Right lung (tissue), 5 donors: ENCODE data around the gene PPP6R3. TPM values are rescaled to one million over a fixed set of nuclear protein-coding genes. Genes with fewer than 3 reads are reported as not detected.
"Not testable (repeated sequence)": the region's sequence is repeated elsewhere in the genome, so short reads cannot be mapped to it uniquely, and the experiment has no call there.

ENCODE experiments used
- DNase-seq, 2 donors: peaks; one replicate each; pipeline ENCODE4 v3.0.0-alpha.2; 2013
- polyA plus RNA-seq, 5 donors: library from polyadenylated mRNA; unstranded; fragments of 120-200 nt; gene quantifications; one replicate each; pipeline versions ENCODE4 v1.2.1 to v1.2.3, GENCODE V29; 2013; ENCODE audit warnings: inconsistent platforms in 1 of 5, low replicate concordance in 1 of 5; ENCODE audit not compliant: insufficient read length in 5 of 5, insufficient read depth in 1 of 5

The PPP6R3 gene
- polyA plus RNA-seq, 5 donors: 84.1 to 123 (median 107) TPM

- no peak for DNase-seq
Measured at GRCh38 chr11:68598816-68599653, 138.5 kb downstream of the PPP6R3 start.

- no peak for DNase-seq
Measured at GRCh38 chr11:68601147-68601546, 140.6 kb downstream of the PPP6R3 start.

- DNase-seq: no peak
Measured at GRCh38 chr11:68609761-68610160, 149.2 kb downstream of the PPP6R3 start.

- DNase-seq: no peak
Measured at GRCh38 chr11:68610452-68611116, 150.0 kb downstream of the PPP6R3 start.

- DNase-seq: no peak
Measured at GRCh38 chr11:68615657-68616056, 155.1 kb downstream of the PPP6R3 start.

GRCh38 chr11:68617925-68618809 lies 157.6 kb downstream of the PPP6R3 start:
- no peak for DNase-seq

GRCh38 chr11:68621826-68622225 lies 161.3 kb downstream of the PPP6R3 start:
- DNase-seq: no peak

- not testable (repeated sequence) for DNase-seq
Measured at GRCh38 chr11:68623706-68624105, 163.2 kb downstream of the PPP6R3 start.

- not testable (repeated sequence) for DNase-seq
Measured at GRCh38 chr11:68625069-68625468, 164.5 kb downstream of the PPP6R3 start.

GRCh38 chr11:68626236-68626635 lies 165.7 kb downstream of the PPP6R3 start:
- DNase-seq: not testable (repeated sequence)

- not testable (repeated sequence) for DNase-seq
Measured at GRCh38 chr11:68628837-68629236, 168.3 kb downstream of the PPP6R3 start.

- DNase-seq: not testable (repeated sequence)
Measured at GRCh38 chr11:68632375-68632774, 171.8 kb downstream of the PPP6R3 start.

GRCh38 chr11:68632802-68633201 lies 172.2 kb downstream of the PPP6R3 start:
- DNase-seq: peak in 1 of 2 donors; percentile 26

GRCh38 chr11:68634606-68635005 lies 174.1 kb downstream of the PPP6R3 start:
- DNase-seq: not testable (repeated sequence)

GRCh38 chr11:68635172-68635571 lies 174.6 kb downstream of the PPP6R3 start:
- DNase-seq: not testable (repeated sequence)

- DNase-seq: not testable (repeated sequence)
Measured at GRCh38 chr11:68635883-68636282, 175.3 kb downstream of the PPP6R3 start.

GRCh38 chr11:68639322-68639721 lies 178.8 kb downstream of the PPP6R3 start:
- not testable (repeated sequence) for DNase-seq

GRCh38 chr11:68641880-68642279 lies 181.3 kb downstream of the PPP6R3 start:
- DNase-seq: no peak

- DNase-seq: peak in 1 of 2 donors; percentile 5
Measured at GRCh38 chr11:68643585-68643984, 183.0 kb downstream of the PPP6R3 start.

- no peak for DNase-seq
Measured at GRCh38 chr11:68646832-68647231, 186.3 kb downstream of the PPP6R3 start.

- no peak for DNase-seq
Measured at GRCh38 chr11:68649851-68650555, 189.5 kb downstream of the PPP6R3 start.
